Endothelial cell (in vitro differentiated cells): ENCODE results near the gene ZSWIM6. TPM values are rescaled to one million over a fixed set of nuclear protein-coding genes. Genes with fewer than 3 reads are reported as not detected.

ENCODE experiments used
- DNase-seq: peaks from one replicate; pipeline ENCODE4 v3.0.0; 2021; ENCODE audit warnings: low spot score
- H3K27ac Mint-ChIP-seq: one replicate; pipeline ENCODE4 v1.8.0; 2021; ENCODE audit warnings: mixed read lengths, inconsistent platforms; ENCODE audit not compliant: unreplicated experiment
- H3K27me3 Mint-ChIP-seq: one replicate; pipeline ENCODE4 v1.8.0; 2021; ENCODE audit warnings: mild to moderate bottlenecking, moderate library complexity, mixed read lengths, inconsistent platforms; ENCODE audit not compliant: unreplicated experiment
- H3K36me3 Mint-ChIP-seq: one replicate; pipeline ENCODE4 v1.8.0; 2021; ENCODE audit warnings: mild to moderate bottlenecking, low read depth, mixed read lengths, inconsistent platforms; ENCODE audit not compliant: unreplicated experiment
- H3K4me1 Mint-ChIP-seq: one replicate; pipeline ENCODE4 v1.8.0; 2021; ENCODE audit warnings: mild to moderate bottlenecking, mixed read lengths, inconsistent platforms; ENCODE audit not compliant: unreplicated experiment
- H3K4me3 Mint-ChIP-seq: one replicate; pipeline ENCODE4 v1.8.0; 2021; ENCODE audit warnings: mild to moderate bottlenecking, mixed read lengths, inconsistent platforms; ENCODE audit not compliant: unreplicated experiment
- H3K9me3 Mint-ChIP-seq: one replicate; pipeline ENCODE4 v1.8.0; 2021; ENCODE audit warnings: mixed read lengths, inconsistent platforms; ENCODE audit not compliant: unreplicated experiment
- total RNA-seq: library from RNA; stranded (reverse); fragmentation: NEBNext Ultra II Directional; extraction: Animal tissue kit (Norgen Biotek cat#: 25700); gene quantifications from one replicate; pipeline ENCODE4 v1.2.1, GENCODE V29; 2021; ENCODE audit not compliant: unreplicated experiment
- TF ChIP-seq, protein P1 (sequence below): fragments of 200-600 bp; sonication (generic); IDR thresholded peaks from one replicate; pipeline ENCODE4 v1.5.0; 2021; ENCODE audit warnings: antibody characterized with exemption; ENCODE audit not compliant: unreplicated experiment

Gene ZSWIM6
- total RNA-seq, 1 donor from 2014 or later: 77.0 TPM

DNA sequence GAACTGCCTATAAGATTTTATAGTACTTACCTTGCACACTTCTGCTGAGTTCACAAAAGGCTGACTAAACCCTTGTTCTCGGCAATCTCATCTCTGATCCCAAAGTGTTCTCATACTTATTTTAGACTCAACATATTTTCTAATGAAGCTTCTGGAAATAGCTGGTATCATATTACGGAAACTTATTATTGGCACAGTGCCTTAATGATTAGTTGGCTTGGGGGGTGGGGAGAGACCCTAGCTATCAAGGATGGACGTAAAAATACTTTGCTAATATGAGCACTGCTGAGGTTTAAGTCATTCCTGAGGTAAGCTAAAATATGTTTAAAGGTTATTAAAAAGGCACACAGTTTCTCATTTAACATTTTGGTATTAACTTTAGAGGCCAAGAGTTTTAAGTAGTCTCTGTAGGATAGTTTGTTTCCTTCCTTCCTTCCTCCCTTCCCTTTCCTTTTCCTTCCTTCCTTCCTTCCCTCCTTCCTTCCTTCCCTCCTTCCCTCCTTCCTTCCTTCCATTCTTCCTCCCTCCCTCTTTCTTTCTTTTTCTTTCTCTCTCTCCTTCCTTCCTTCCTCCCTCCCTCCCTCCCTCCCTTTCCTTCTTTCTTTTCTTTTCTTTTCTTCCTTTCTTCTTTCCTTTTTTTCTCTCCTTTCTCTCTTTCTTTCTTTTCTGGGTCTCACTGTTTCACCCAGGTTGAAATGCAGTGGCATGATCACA, 31.5 kb downstream of the ZSWIM6 start:
- H3K9me3 Mint-ChIP-seq: no peaks in the 10 kb centered on the region
- H3K27ac Mint-ChIP-seq: peak overlapping the region; percentile 46
- H3K36me3 Mint-ChIP-seq: peaks cover 26% of the 10 kb centered on the region
- H3K4me3 Mint-ChIP-seq: peak overlapping the region; percentile 35
- H3K27me3 Mint-ChIP-seq: peaks cover 2% of the 10 kb centered on the region
- TF ChIP-seq, protein P1, sequence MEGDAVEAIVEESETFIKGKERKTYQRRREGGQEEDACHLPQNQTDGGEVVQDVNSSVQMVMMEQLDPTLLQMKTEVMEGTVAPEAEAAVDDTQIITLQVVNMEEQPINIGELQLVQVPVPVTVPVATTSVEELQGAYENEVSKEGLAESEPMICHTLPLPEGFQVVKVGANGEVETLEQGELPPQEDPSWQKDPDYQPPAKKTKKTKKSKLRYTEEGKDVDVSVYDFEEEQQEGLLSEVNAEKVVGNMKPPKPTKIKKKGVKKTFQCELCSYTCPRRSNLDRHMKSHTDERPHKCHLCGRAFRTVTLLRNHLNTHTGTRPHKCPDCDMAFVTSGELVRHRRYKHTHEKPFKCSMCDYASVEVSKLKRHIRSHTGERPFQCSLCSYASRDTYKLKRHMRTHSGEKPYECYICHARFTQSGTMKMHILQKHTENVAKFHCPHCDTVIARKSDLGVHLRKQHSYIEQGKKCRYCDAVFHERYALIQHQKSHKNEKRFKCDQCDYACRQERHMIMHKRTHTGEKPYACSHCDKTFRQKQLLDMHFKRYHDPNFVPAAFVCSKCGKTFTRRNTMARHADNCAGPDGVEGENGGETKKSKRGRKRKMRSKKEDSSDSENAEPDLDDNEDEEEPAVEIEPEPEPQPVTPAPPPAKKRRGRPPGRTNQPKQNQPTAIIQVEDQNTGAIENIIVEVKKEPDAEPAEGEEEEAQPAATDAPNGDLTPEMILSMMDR: no peak
- H3K4me1 Mint-ChIP-seq: peaks cover 31% of the 10 kb centered on the region
- no peak for DNase-seq

DNA sequence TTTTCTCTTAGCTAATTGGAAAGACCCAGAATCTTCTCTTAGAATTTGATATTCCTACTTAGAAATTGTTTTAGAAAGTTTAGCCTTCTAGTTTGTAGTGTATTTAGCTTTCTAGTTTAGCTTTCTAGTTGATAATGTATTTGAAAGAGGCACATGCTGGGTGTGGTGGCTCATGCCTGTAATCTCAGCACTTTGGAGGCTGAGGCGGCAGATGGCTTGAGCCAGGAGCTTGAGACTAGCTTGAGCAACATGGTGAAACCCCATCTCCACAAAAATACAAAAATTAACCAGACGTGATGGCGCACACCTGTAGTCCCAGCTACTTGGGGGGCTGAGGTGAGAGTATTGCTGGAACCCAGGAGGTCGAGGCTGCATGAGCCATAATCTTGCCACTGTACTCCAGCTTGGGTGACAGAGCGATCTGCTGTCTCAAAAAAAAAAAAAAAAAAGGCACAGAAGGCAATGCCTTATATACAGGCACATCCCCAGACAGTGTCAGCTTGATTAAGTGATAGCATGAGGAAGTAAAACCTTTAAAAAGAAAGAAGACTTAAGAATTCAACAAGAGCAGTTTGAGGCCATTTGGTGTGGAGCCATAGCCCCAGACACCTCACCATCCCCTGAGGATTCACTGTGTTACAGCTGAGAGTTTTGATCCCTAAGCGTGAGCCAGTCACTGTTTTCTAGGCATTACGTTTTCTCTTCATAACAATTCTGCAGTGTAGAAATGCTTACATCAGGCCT, 34.6 kb downstream of the ZSWIM6 start:
- Mint-ChIP-seq H3K4me3 (no peak overlapping the region), H3K4me1 (peaks cover 6% of the 10 kb centered on the region), H3K36me3 (peaks cover 21% of the 10 kb centered on the region), H3K27me3 (peaks cover 2% of the 10 kb centered on the region), H3K27ac (no peak overlapping the region), H3K9me3 (no peaks in the 10 kb centered on the region)
- TF ChIP-seq, protein P1: no peak
- DNase-seq: no peak

DNA sequence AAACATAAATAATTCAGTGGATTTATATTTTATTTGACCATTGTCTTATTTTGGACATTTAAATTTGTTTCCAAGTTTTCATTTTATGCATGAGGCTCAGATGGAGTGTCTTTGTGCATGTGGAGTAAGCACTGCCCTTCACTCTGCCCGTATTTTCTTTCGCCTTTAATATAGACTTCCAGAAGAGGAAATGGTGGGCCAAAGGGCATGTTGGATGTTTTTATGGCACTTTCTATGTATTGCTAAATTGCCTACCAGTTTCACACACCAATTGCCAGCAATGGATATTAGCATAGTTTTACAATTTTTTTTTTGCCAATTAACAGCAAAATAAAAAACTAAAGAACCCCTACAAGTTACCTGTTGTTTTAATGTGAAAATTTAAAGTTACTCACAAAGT, 38.4 kb downstream of the ZSWIM6 start:
- Mint-ChIP-seq H3K4me1 (no peaks in the 10 kb centered on the region), H3K27ac (no peak overlapping the region), H3K9me3 (no peaks in the 10 kb centered on the region), H3K4me3 (no peak overlapping the region), H3K36me3 (peaks cover 4% of the 10 kb centered on the region), H3K27me3 (no peaks in the 10 kb centered on the region)
- TF ChIP-seq, protein P1: no peak
- no peak for DNase-seq

DNA sequence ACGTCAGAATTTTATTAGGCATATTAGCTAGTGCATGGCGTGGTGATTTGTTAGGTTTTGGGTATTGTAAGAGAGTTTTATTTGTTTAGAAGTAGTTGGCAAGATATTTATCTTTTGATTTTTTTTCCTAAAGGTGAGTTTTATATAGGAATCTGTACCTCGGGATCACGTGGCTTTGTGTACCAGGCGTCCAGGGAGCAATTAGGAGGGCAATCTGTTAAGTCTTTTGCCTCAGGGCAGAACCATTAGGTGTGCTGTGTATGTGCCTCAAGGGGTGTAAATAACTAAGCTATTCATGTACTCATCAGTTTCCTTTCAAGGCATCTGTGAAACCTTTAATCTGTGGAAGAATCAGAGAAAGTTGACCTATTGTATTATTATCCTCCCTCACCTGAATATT, 39.4 kb downstream of the ZSWIM6 start:
- no peaks in the 10 kb centered on the region for H3K9me3 Mint-ChIP-seq

More for the DNA sequence above, 39.4 kb downstream of the ZSWIM6 start:
- Mint-ChIP-seq H3K36me3 (peaks cover 4% of the 10 kb centered on the region), H3K4me1 (no peaks in the 10 kb centered on the region), H3K27ac (no peak overlapping the region), H3K4me3 (no peak overlapping the region), H3K27me3 (no peaks in the 10 kb centered on the region)
- TF ChIP-seq, protein P1: no peak
- DNase-seq: no peak
